T-cell (primary cell): ENCODE results near the gene GOLGA6A. TPM values are rescaled to one million over a fixed set of nuclear protein-coding genes. Genes with fewer than 3 reads are reported as not detected.

Experiments
- ATAC-seq, 4 experiments: fragments of 200-7000 bp in 3 of 4; fragments of 150-1000 bp in 1 of 4; cut with Tn5 transposase; replicated peaks in 1 of 4; 1 replicate in 3 of 4; 2 replicates in 1 of 4; pipeline ENCODE4 v1.10.0; 2021; ENCODE audit warnings: moderate library complexity in 3 of 4, mild to moderate bottlenecking in 2 of 4, moderate number of reproducible peaks in 1 of 4
- CTCF ChIA-PET, 2 donors: fragments of 300-600 bp; sonication (Branson Sonifier 250); formaldehyde crosslinking; loops; one replicate each; lab custom pipeline; 2022; ENCODE audit warnings: antibody characterized with exemption in 2 of 2; lab: Charles Lee
- POLR2A ChIA-PET, 2 donors: fragments of 300-600 bp; sonication (Branson Sonifier 250); formaldehyde crosslinking; loops; one replicate each; lab custom pipeline; 2022; ENCODE audit warnings: antibody characterized with exemption in 2 of 2; lab: Charles Lee
- DNase-seq, 35 experiments: peaks; one replicate each; pipeline versions ENCODE4 v3.0.0 to v3.0.0-alpha.2; 2013 to 2023
- H3K27ac ChIP-seq: one replicate; pipeline ENCODE4 v1.5.1; 2013; ENCODE audit warnings: low read length
- H3K27me3 ChIP-seq, 2 experiments: replicated peaks in 1 of 2; 1 replicate in 1 of 2; 2 replicates in 1 of 2; pipeline versions ENCODE4 v1.6.1 to v1.7.0; 2013; ENCODE audit warnings: low read length in 1 of 2, mixed read lengths in 1 of 2; ENCODE audit not compliant: control insufficient read depth in 2 of 2, insufficient read depth in 2 of 2; ENCODE audit errors: extremely low read depth in 1 of 2
- H3K36me3 ChIP-seq, 2 donors: 1 replicate in 1 of 2; 2 replicates in 1 of 2; pipeline versions ENCODE4 v1.6.1 to v1.7.0; 2013; ENCODE audit warnings: low read length in 1 of 2; ENCODE audit not compliant: control insufficient read depth in 2 of 2, insufficient read depth in 1 of 2; ENCODE audit errors: extremely low read depth in 1 of 2
- H3K4me1 ChIP-seq, 2 experiments: 1 replicate in 1 of 2; 2 replicates in 1 of 2; pipeline versions ENCODE4 v1.6.1 to v1.7.0; 2013; ENCODE audit warnings: low read length in 2 of 2, mixed read lengths in 1 of 2; ENCODE audit not compliant: insufficient read depth in 2 of 2, control insufficient read depth in 1 of 2; ENCODE audit errors: extremely low read depth in 1 of 2
- H3K4me3 ChIP-seq, 2 donors: 1 replicate in 1 of 2; 2 replicates in 1 of 2; pipeline versions ENCODE4 v1.5.1 to v1.7.0; 2013; ENCODE audit warnings: mild to moderate bottlenecking in 2 of 2, low read length in 1 of 2, moderate library complexity in 1 of 2; ENCODE audit not compliant: control insufficient read depth in 1 of 2; ENCODE audit errors: extremely low read depth in 1 of 2
- H3K9me3 ChIP-seq: 2 replicates; pipeline ENCODE4 v1.7.0; 2013
- H3K27ac Mint-ChIP-seq, 2 donors: one replicate each; pipeline ENCODE4 v1.8.0; 2020 to 2021; ENCODE audit warnings: mild to moderate bottlenecking in 2 of 2, mixed read lengths in 2 of 2
- H3K27me3 Mint-ChIP-seq, 2 donors: one replicate each; pipeline ENCODE4 v1.8.0; 2021 to 2022; ENCODE audit warnings: mixed read lengths in 2 of 2
- H3K36me3 Mint-ChIP-seq: one replicate; pipeline ENCODE4 v1.8.0; 2021; ENCODE audit warnings: mixed read lengths
- H3K4me1 Mint-ChIP-seq, 3 donors: one replicate each; pipeline ENCODE4 v1.8.0; 2020 to 2022; ENCODE audit warnings: mixed read lengths in 3 of 3, mild to moderate bottlenecking in 1 of 3
- H3K4me3 Mint-ChIP-seq, 3 donors: one replicate each; pipeline ENCODE4 v1.8.0; 2020 to 2022; ENCODE audit warnings: mild to moderate bottlenecking in 3 of 3, mixed read lengths in 3 of 3, moderate library complexity in 3 of 3
- H3K9me3 Mint-ChIP-seq, 3 donors: one replicate each; pipeline ENCODE4 v1.8.0; 2020 to 2022; ENCODE audit warnings: mixed read lengths in 3 of 3
- WGBS: methylation state at CpG from one replicate; pipeline ENCODE4 v1.1.5; 2013; ENCODE audit warnings: missing lambda C conversion rate; ENCODE audit not compliant: insufficient coverage; 5-methylcytosine and 5-hydroxymethylcytosine counted together
- total RNA-seq, 35 experiments: library from RNA in 6 of 35; stranded (reverse) in 6 of 35; fragments of 120-200 nt in 1 of 35; gene quantifications; one replicate each; pipeline versions ENCODE4 v1.2.1 to v1.2.4 and lab custom pipeline; 2013 to 2026

Gene GOLGA6A
- total RNA-seq, 5 donors from 2014 or later (not counting 1 experiment from before 2014, with no cell fraction given), result 0.13 to 0.50 (median 0.37) TPM; not detected in 2

GRCh38 chr15:74128785-74129585, 46.6 kb upstream of the GOLGA6A start:
- no peaks in the 10 kb centered on the region for H3K9me3 Mint-ChIP-seq
- 10% methylated on average over 22 of the region's 43 CpGs for WGBS
- ChIA-PET CTCF (interaction anchor here (0.7 to 1.2 kb wide), 4 partner anchors 156 to 1020 kb away, joined by 3 to 4 read pairs (median 4); no protein-coding TSS in a partner anchor), POLR2A (no interaction called here)
- no peaks in the 10 kb centered on the region for H3K36me3 Mint-ChIP-seq
- no peak for DNase-seq
- peak overlapping the region in 1 of 2 donors; percentile 27 for H3K27ac Mint-ChIP-seq
- H3K4me3 Mint-ChIP-seq, result peak overlapping the region in 2 of 3 donors; percentile 6 to 57
- Histone ChIP-seq H3K9me3 (no peaks in the 10 kb centered on the region), H3K36me3 (no peaks in the 10 kb centered on the region), H3K27me3 (peaks cover 18 to 89% of the 10 kb centered on the region in 2 experiments), H3K4me3 (no peak overlapping the region), H3K4me1 (peaks cover 0 to 35% of the 10 kb centered on the region in 2 experiments), H3K27ac (no peak overlapping the region)
- ATAC-seq, result no peak
- peaks cover 62 to 83% of the 10 kb centered on the region in 2 donors for H3K27me3 Mint-ChIP-seq
- peaks cover 20 to 36% (median 34%) of the 10 kb centered on the region in 3 donors for H3K4me1 Mint-ChIP-seq

- WGBS, result 6% methylated on average over 49 of the region's 53 CpGs
- ATAC-seq, result peak; percentile 8 to 37 (median 21)
- POLR2A ChIA-PET, result no interaction called here
These were observed 45.8 kb upstream of the GOLGA6A start for GRCh38 chr15:74127954-74128784.

GRCh38 chr15:74127255-74127953, 45.1 kb upstream of the GOLGA6A start:
- ATAC-seq (peak; percentile 88 to 94 (median 90)), DNase-seq (peak; percentile 50 to 88 (median 73))
- peak overlapping the region in 2 of 3 donors; percentile 34 to 57 for H3K4me3 Mint-ChIP-seq
- WGBS, result 10% methylated on average over 43 of the region's 44 CpGs
- no peak overlapping the region for H3K27ac ChIP-seq
- H3K4me3 ChIP-seq, result peak overlapping the region in 1 of 2 donors; percentile 44
- peaks cover 18 to 84% of the 10 kb centered on the region in 2 experiments for H3K27me3 ChIP-seq
- POLR2A ChIA-PET, result no interaction called here
- H3K9me3 Mint-ChIP-seq, result no peaks in the 10 kb centered on the region
- H3K36me3 ChIP-seq, result no peaks in the 10 kb centered on the region
- H3K27ac Mint-ChIP-seq, result no peak overlapping the region
- H3K4me1 ChIP-seq, result peaks cover 4 to 32% of the 10 kb centered on the region in 2 experiments
- CTCF ChIA-PET, result interaction anchor here (0.6 to 1.2 kb wide), 2 partner anchors 154 to 196 kb away, joined by 3 to 6 read pairs; no protein-coding TSS in a partner anchor
- H3K36me3 Mint-ChIP-seq, result no peaks in the 10 kb centered on the region
- H3K4me1 Mint-ChIP-seq, result peaks cover 27 to 34% (median 30%) of the 10 kb centered on the region in 3 donors
- H3K27me3 Mint-ChIP-seq, result peaks cover 64 to 82% of the 10 kb centered on the region in 2 donors
- H3K9me3 ChIP-seq, result no peaks in the 10 kb centered on the region

More at GRCh38 chr15:74127954-74128784, 45.8 kb upstream of the GOLGA6A start:
- Mint-ChIP-seq H3K27ac (no peak overlapping the region), H3K4me1 (peaks cover 21 to 35% (median 34%) of the 10 kb centered on the region in 3 donors), H3K27me3 (peaks cover 59 to 84% of the 10 kb centered on the region in 2 donors), H3K36me3 (no peaks in the 10 kb centered on the region), H3K4me3 (peak overlapping the region in 2 of 3 donors; percentile 34 to 57), H3K9me3 (no peaks in the 10 kb centered on the region)
- peak overlapping the region in 1 of 2 donors; percentile 44 for H3K4me3 ChIP-seq
- CTCF ChIA-PET, result interaction anchor here (0.6 to 1.2 kb wide), 4 partner anchors 155 to 202 kb away, joined by 3 to 6 read pairs (median 4); no protein-coding TSS in a partner anchor
- DNase-seq, result no peak
- no peak overlapping the region for H3K27ac ChIP-seq
- H3K9me3 ChIP-seq, result no peaks in the 10 kb centered on the region
- no peaks in the 10 kb centered on the region for H3K36me3 ChIP-seq
- peaks cover 18 to 84% of the 10 kb centered on the region in 2 experiments for H3K27me3 ChIP-seq
- H3K4me1 ChIP-seq, result peaks cover 0 to 35% of the 10 kb centered on the region in 2 experiments

GRCh38 chr15:74124759-74125158, 42.4 kb upstream of the GOLGA6A start:
- POLR2A ChIA-PET, result no interaction called here

GRCh38 chr15:74124196-74124595, 41.8 kb upstream of the GOLGA6A start:
- H3K9me3 ChIP-seq, result no peaks in the 10 kb centered on the region
- H3K27ac ChIP-seq, result no peak overlapping the region
- POLR2A ChIA-PET, result no interaction called here
- Mint-ChIP-seq H3K4me1 (peaks cover 12 to 16% (median 13%) of the 10 kb centered on the region in 3 donors), H3K36me3 (no peaks in the 10 kb centered on the region), H3K27me3 (peaks cover 53 to 70% of the 10 kb centered on the region in 2 donors), H3K4me3 (no peak overlapping the region), H3K27ac (peak overlapping the region in 1 of 2 donors; percentile 49), H3K9me3 (no peaks in the 10 kb centered on the region)
- DNase-seq, result no peak
- H3K27me3 ChIP-seq, result peaks cover 4 to 77% of the 10 kb centered on the region in 2 experiments
- peaks cover 5 to 20% of the 10 kb centered on the region in 2 experiments for H3K4me1 ChIP-seq
- H3K4me3 ChIP-seq, result no peak overlapping the region
- CTCF ChIA-PET, result no interaction called here
- no peaks in the 10 kb centered on the region for H3K36me3 ChIP-seq
- ATAC-seq, result no peak
- WGBS, result 67% methylated on average over 3 of the region's 3 CpGs

More at GRCh38 chr15:74124759-74125158, 42.4 kb upstream of the GOLGA6A start:
- Histone ChIP-seq H3K27ac (no peak overlapping the region), H3K4me1 (peaks cover 5 to 26% of the 10 kb centered on the region in 2 experiments), H3K9me3 (no peaks in the 10 kb centered on the region), H3K27me3 (peaks cover 6 to 80% of the 10 kb centered on the region in 2 experiments), H3K4me3 (no peak overlapping the region), H3K36me3 (no peaks in the 10 kb centered on the region)
- Mint-ChIP-seq H3K4me1 (peaks cover 18 to 22% (median 19%) of the 10 kb centered on the region in 3 donors), H3K9me3 (no peaks in the 10 kb centered on the region), H3K4me3 (no peak overlapping the region), H3K27me3 (peaks cover 57 to 74% of the 10 kb centered on the region in 2 donors), H3K36me3 (no peaks in the 10 kb centered on the region), H3K27ac (no peak overlapping the region)
- CTCF ChIA-PET, result no interaction called here
- ATAC-seq (no peak), DNase-seq (no peak)
- WGBS, result no CpG with 5 or more reads among the region's 7 CpGs
